Vagina (tissue), 2 donors: ENCODE results near the gene AQP9.

ENCODE experiments used
- CTCF ChIP-seq, 3 experiments: fragments of 450-650 bp in 2 of 3; fragments of 200-600 bp in 1 of 3; sonication (generic) in 1 of 3; IDR thresholded peaks; one replicate each; pipeline ENCODE4 v1.5.1; 2017 to 2019; ENCODE audit warnings: antibody characterized with exemption in 3 of 3, mild to moderate bottlenecking in 2 of 3, moderate library complexity in 2 of 3
- POLR2A ChIP-seq, 2 donors: fragments of 450-650 bp; IDR thresholded peaks; one replicate each; pipeline ENCODE4 v1.6.1; 2017; ENCODE audit warnings: antibody characterized with exemption in 2 of 2, mild to moderate bottlenecking in 2 of 2, moderate library complexity in 2 of 2
- POLR2AphosphoS5 ChIP-seq, 2 donors: sonication (generic); formaldehyde crosslinking; IDR thresholded peaks; one replicate each; pipeline ENCODE4 v1.9.0; 2017; ENCODE audit warnings: antibody characterized with exemption in 2 of 2, mild to moderate bottlenecking in 2 of 2, low read depth in 1 of 2; ENCODE audit not compliant: insufficient read depth in 1 of 2

DNA sequence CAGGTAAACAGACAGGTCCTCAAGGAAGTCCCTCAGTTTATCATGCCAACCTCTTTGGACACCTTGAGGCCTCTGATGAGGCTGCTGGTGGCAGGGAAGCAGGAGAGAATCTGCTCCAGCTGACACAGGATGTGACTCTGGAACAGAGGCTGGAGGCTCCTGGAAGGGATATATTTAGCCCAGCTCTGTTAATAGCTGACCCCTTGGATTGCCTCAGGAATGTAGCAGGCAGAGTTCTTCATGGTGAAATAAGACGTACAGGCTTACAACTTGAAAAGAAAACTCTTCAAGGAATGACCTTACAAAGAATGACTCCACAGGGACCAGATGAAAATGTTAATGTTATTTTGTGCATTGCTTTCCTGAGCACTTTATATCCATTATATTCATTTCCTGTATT is 90.5 kb downstream of the AQP9 start:
- TF ChIP-seq CTCF (IDR thresholded peaks at IDR 0.05): no peak
- no peak for TF ChIP-seq POLR2AphosphoS5 (IDR thresholded peaks at IDR 0.05; ENCODE audit: insufficient read depth in 1 of 2, low read depth in 1 of 2)
- TF ChIP-seq POLR2A (IDR thresholded peaks at IDR 0.05): no peak
